Measurements from ENCODE around the gene HELZ.

HELZ gene

DNA sequence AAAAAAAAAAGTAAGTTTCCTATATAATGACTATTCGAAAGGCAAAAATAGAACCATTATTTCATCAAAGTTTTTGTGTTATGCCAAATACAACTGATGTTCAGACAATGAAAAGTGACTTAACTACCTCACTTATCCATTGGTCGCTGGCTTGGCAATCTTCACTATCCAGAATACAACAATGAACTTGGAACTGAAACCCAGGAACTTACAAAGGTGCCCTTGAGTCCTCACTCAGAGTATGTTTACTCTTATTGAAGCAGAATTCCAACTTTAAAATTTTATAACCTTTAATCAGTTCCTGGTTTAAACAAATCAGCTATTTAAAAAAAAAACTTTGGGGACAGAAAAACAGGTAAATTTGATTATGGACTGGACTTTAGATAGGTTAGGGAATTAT is 34.1 kb downstream of the HELZ start:
- Histone ChIP-seq H3K27ac (ENCODE audit: low read depth, low read length, poor library complexity, severe bottlenecking) (no peak overlapping the region), H3K36me3 (ENCODE audit: insufficient read depth, low read length) (peaks cover 46% of the 10 kb centered on the region), H3K79me2 (ENCODE audit: insufficient read depth, low read length) (no peaks in the 10 kb centered on the region)

DNA sequence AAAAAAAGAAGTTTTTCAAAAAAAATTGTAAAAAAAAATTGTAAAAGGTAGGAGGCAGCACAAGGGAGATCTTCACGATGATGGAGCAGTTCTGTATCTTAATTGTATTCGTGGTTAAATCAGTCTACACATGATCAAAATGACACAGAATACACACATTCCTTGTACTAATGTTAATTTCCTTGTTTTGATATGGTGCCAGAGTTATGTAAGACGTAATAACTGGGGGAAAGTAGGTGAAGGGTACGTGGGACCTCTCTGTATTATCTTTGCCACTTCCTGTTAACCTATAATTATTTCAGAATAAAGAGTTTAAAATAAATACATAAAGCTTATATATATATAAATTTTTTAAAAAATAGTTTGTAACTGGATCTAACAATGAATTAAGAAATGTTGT is 36.8 kb downstream of the HELZ start:
- no peak overlapping the region for H3K4me2 ChIP-seq (ENCODE audit: low read length)
- H3K27ac ChIP-seq (ENCODE audit: low read depth, low read length, poor library complexity, severe bottlenecking) = no peak overlapping the region
- H4K20me1 ChIP-seq (ENCODE audit: insufficient read depth, low read length) = no peaks in the 10 kb centered on the region

More for the DNA sequence above, 34.1 kb downstream of the HELZ start:
- H2AFZ ChIP-seq (ENCODE audit: low read length) = no peak overlapping the region
- H3K4me1 ChIP-seq (ENCODE audit: insufficient read depth, low read length, severe bottlenecking) = no peaks in the 10 kb centered on the region
- H3K27me3 ChIP-seq (ENCODE audit: insufficient read depth, low read length) = no peaks in the 10 kb centered on the region
- H3K4me2 ChIP-seq (ENCODE audit: low read length) = no peak overlapping the region
- no peak overlapping the region for H3K9ac ChIP-seq (ENCODE audit: low read length)
- no peaks in the 10 kb centered on the region for H3F3A ChIP-seq (ENCODE audit: insufficient read depth, low read length)
- no peak for TF ChIP-seq EZH2 (IDR thresholded peaks at IDR 0.05; ENCODE audit: borderline replicate concordance, low read length)
- TF ChIP-seq, protein P1, sequence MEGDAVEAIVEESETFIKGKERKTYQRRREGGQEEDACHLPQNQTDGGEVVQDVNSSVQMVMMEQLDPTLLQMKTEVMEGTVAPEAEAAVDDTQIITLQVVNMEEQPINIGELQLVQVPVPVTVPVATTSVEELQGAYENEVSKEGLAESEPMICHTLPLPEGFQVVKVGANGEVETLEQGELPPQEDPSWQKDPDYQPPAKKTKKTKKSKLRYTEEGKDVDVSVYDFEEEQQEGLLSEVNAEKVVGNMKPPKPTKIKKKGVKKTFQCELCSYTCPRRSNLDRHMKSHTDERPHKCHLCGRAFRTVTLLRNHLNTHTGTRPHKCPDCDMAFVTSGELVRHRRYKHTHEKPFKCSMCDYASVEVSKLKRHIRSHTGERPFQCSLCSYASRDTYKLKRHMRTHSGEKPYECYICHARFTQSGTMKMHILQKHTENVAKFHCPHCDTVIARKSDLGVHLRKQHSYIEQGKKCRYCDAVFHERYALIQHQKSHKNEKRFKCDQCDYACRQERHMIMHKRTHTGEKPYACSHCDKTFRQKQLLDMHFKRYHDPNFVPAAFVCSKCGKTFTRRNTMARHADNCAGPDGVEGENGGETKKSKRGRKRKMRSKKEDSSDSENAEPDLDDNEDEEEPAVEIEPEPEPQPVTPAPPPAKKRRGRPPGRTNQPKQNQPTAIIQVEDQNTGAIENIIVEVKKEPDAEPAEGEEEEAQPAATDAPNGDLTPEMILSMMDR (IDR thresholded peaks at IDR 0.05; ENCODE audit: low read length) = no peak
- H3K4me3 ChIP-seq (ENCODE audit: low read depth, low read length, poor library complexity, severe bottlenecking) = no peak overlapping the region
- no peaks in the 10 kb centered on the region for H3K9me3 ChIP-seq (ENCODE audit: low read length)
- H4K20me1 ChIP-seq (ENCODE audit: insufficient read depth, low read length) = no peaks in the 10 kb centered on the region
- no peaks in the 10 kb centered on the region for H3K9me2 ChIP-seq (ENCODE audit: low read depth, low read length)

GRCh38 chr17:67203818-67204217 is 41.2 kb downstream of the HELZ start:
- no peaks in the 10 kb centered on the region for H3K4me1 ChIP-seq (ENCODE audit: insufficient read depth, low read length, severe bottlenecking)
- no peaks in the 10 kb centered on the region for H3K79me2 ChIP-seq (ENCODE audit: insufficient read depth, low read length)
- no peak overlapping the region for H3K4me2 ChIP-seq (ENCODE audit: low read length)
- H3K27ac ChIP-seq (ENCODE audit: low read depth, low read length, poor library complexity, severe bottlenecking) = no peak overlapping the region
- no peak overlapping the region for H3K9ac ChIP-seq (ENCODE audit: low read length)
- H4K20me1 ChIP-seq (ENCODE audit: insufficient read depth, low read length) = no peaks in the 10 kb centered on the region
- H3K9me3 ChIP-seq (ENCODE audit: low read length) = no peaks in the 10 kb centered on the region
- H3K4me3 ChIP-seq (ENCODE audit: low read depth, low read length, poor library complexity, severe bottlenecking) = no peak overlapping the region
- H2AFZ ChIP-seq (ENCODE audit: low read length) = no peak overlapping the region
- TF ChIP-seq, protein P1 (IDR thresholded peaks at IDR 0.05; ENCODE audit: low read length) = no peak
- no peak for TF ChIP-seq EZH2 (IDR thresholded peaks at IDR 0.05; ENCODE audit: borderline replicate concordance, low read length)
- H3K36me3 ChIP-seq (ENCODE audit: insufficient read depth, low read length) = peaks cover 41% of the 10 kb centered on the region
- no peaks in the 10 kb centered on the region for H3F3A ChIP-seq (ENCODE audit: insufficient read depth, low read length)
- H3K27me3 ChIP-seq (ENCODE audit: insufficient read depth, low read length) = no peaks in the 10 kb centered on the region
- H3K9me2 ChIP-seq (ENCODE audit: low read depth, low read length) = no peaks in the 10 kb centered on the region

More for the DNA sequence above, 36.8 kb downstream of the HELZ start:
- H3K9me3 ChIP-seq (ENCODE audit: low read length) = no peaks in the 10 kb centered on the region
- H2AFZ ChIP-seq (ENCODE audit: low read length) = no peak overlapping the region
- no peak for TF ChIP-seq EZH2 (IDR thresholded peaks at IDR 0.05; ENCODE audit: borderline replicate concordance, low read length)
- TF ChIP-seq, protein P1 (IDR thresholded peaks at IDR 0.05; ENCODE audit: low read length) = no peak
- no peak overlapping the region for H3K4me3 ChIP-seq (ENCODE audit: low read depth, low read length, poor library complexity, severe bottlenecking)
- H3F3A ChIP-seq (ENCODE audit: insufficient read depth, low read length) = no peaks in the 10 kb centered on the region
- no peak overlapping the region for H3K9ac ChIP-seq (ENCODE audit: low read length)
- H3K27me3 ChIP-seq (ENCODE audit: insufficient read depth, low read length) = no peaks in the 10 kb centered on the region
- H3K79me2 ChIP-seq (ENCODE audit: insufficient read depth, low read length) = no peaks in the 10 kb centered on the region
- H3K9me2 ChIP-seq (ENCODE audit: low read depth, low read length) = no peaks in the 10 kb centered on the region
- H3K4me1 ChIP-seq (ENCODE audit: insufficient read depth, low read length, severe bottlenecking) = no peaks in the 10 kb centered on the region
- H3K36me3 ChIP-seq (ENCODE audit: insufficient read depth, low read length) = peaks cover 30% of the 10 kb centered on the region

Data from OCI-LY1 (cell line).